Midbrain (tissue), 1 donor: ENCODE results near the gene HLA-DQB2.

Experiments used
- DNase-seq: peaks from one replicate; lab custom pipeline; 2025; lab: John Stamatoyannopoulos, UW

HLA-DQB2 gene

GRCh38 chr6:32744776-32745175 lies 18.6 kb downstream of the HLA-DQB2 start:
- DNase-seq = no peak

- no peak for DNase-seq
Measured at GRCh38 chr6:32742374-32742773, 21.0 kb downstream of the HLA-DQB2 start.

GRCh38 chr6:32741031-32741960 lies 22.0 kb downstream of the HLA-DQB2 start, which contains the start of gene HLA-DQA2:
Gene HLA-DQA2 (plus strand): TSS chr6:32741391. CDS start chr6:32741444, 53 bp downstream.
- DNase-seq = no peak

GRCh38 chr6:32738126-32738525 lies 25.2 kb downstream of the HLA-DQB2 start:
- DNase-seq = no peak

GRCh38 chr6:32718879-32719278 lies 44.5 kb downstream of the HLA-DQB2 start:
- DNase-seq = no peak

GRCh38 chr6:32716396-32716795 lies 46.9 kb downstream of the HLA-DQB2 start:
- DNase-seq = no peak

GRCh38 chr6:32713241-32713640 lies 50.1 kb downstream of the HLA-DQB2 start:
- no peak for DNase-seq

GRCh38 chr6:32709625-32710024 lies 53.7 kb downstream of the HLA-DQB2 start:
- DNase-seq = no peak
